GM19397 (cell line): ENCODE results near the gene TBX1.

Source experiments
- ATAC-seq: cut with Tn5 transposase; IDR thresholded peaks from one replicate; pipeline ENCODE4 v1.9.1; 2021; ENCODE audit warnings: mild to moderate bottlenecking, moderate library complexity; ENCODE audit not compliant: unreplicated experiment

TBX1 gene

DNA sequence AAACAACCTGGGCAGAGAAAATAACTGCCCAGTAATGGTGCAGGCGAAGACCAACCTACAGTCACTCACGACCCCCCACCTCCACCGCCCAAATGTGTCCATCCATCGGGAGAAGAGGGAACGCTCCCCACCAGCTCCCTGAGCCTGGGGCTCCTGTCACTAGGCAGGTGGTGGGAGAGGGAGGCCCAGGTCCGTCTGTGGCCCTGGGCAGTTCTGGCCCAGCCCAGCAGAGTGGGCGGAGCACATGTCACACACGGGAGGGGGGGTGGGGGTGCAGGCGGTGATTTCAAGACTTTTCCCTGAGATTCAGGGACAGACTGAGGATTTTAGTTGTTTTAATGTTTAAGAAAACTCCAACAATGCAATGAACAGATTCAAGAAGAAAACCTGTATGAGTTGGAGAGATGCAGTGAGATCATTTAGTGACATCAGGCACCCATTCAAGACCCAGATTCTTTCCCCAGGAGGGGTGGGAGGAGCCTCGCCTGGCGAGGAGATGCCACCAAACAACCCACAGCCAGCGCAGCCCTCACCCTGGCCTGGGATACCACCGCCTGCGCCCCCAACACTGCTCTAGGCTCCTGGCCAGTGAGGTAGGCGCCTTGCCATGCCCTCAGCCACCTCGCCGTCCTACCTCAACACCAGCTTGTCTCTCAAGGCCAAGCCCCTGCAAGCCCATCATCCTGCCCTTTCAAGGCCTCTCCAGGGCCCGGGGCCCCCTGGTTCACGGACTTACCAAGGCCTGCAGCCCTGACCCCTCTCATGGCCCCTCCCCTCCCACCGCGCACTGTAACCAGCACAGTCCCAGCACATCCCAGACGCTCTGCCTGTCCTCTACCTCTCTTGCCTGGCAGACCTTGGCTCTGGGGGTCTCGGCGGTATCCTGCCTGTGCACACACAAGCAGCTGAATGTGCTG is 36.8 kb downstream of the TBX1 start:
- ATAC-seq, result no peak

DNA sequence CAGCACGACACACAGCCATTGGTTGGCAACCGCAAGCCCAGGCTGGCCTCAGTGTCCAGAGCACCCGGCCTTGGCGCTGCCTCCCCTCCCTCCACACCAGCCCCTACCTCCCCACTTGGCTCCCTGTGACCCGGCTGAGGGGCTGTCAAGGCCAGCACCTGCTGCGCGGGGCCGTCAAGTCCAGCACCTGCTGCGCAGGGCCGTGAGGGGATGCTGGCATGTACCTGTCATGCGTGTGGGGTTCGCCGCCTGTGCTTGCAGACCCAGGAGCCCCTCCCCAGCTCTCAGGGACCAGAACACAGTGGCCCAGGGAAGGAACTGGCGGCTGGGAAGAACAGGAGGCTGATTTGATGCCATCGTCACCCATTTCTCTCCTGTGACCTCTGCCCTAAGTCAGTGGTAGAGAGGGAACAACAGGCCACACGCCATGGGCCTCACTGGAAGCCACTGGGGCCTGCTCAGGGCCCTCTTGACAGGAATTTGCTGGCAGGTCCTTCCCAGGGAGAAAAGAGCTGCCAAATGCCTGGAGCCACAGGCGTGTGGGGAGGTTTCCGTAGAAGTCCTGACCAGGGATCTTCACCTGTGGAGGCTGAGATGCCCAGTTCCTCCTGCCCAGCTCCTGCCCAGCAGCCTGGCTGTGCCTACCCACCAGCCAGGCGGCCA is 37.6 kb downstream of the TBX1 start:
- no peak for ATAC-seq

DNA sequence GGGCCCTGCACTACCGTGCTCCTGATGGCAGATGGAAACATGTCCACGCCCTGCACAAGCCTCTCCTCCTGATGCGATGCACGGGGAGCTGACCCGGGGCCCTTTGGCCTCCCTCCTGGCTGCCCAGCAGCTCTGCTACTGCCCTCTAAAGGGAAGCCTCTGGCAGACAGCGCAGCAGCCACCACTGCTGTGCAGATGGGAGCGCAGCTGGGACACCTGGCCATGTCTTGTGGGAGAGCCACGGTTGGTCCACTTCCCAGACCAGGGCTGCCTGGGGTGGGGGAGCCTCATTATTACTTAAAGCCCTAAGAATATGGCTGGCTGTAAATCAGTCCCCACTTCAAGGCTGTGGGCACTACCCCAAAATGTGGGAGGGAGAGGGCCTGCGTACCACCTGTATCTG is 38.3 kb downstream of the TBX1 start:
- ATAC-seq, result no peak

DNA sequence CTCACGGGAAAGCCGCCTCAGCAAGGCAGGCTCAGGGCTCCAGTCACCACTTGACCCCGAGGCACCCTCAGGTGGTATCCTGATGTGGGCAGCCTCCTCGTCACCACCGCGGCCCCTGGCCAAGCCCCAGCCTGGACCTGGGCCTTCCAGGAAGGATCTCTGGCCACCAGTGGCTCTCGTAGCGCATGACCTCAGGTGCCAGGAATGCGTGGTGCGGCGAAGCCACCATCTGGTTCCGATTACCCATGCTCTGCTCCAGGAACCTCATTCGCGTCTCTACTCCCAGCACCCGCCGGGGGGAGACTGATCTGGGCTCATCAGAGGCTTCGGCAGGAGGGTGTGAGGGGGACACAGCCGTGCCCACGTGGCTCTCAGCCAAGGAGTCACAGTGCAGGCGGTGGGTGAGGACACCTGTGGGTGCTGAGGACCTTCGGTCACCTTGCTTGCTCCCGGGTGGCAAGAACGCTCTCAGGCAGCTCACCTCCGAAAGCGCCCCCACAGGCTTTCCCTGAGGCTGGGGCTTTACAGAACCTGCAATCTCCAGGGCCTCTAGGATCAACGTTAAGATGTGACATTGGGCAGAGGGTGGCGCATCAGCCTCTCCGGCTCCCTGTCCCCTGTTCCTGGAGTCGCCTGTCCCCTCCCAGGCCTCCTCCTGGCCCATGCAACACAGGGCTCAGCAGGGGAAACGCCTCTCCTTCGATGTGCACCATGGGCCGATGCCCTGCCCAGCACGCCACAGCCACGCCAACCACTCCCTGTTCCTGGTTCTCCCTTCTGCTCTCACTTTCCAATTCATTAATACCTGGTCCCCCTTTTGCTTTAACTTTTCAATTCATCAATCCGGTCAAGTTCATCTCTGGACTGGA is 39.0 kb downstream of the TBX1 start:
- ATAC-seq, result no peak

DNA sequence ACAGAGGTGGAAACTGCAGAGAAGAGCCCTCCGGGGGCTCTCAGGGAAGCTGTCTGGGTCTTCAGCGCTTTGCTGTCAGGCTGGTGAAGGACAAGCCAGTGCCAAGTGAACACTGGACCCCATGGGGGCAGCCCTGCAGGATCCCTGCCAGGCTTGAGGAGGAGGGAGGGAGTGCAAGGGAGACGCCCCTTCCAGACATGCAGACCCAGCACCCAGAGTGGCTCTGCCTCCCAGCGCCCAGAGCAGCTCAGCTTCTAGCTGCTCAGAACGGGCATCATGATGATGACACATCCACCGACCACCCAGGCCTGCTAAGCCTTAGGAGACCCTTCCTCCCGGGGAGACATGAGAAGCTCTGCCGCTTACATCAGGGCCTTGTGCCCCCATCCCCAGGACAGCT is 39.7 kb downstream of the TBX1 start:
- no peak for ATAC-seq

DNA sequence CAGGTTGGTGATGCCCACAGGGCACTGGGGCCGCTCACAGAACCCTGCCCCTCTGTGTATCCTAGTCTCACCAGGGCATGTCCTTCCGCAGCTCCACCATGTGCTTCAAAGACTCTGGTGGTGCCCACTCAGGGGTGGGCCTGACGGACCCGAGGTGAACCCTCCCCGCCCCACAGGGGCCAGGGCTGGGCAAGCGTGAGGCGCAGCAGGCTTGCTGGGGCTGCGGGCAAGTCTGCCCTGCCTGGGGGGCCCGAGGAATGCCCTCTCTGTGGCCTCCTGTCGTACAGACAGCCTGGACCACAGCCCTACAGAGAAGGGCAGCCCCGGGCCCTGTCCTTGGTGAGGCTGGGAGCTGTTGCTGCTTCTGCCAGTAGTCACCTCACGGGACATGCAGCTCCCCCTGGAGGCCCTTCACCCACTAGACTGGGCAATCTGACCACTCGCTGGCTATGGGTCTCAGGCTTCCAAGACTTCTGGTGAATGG is 40.2 kb downstream of the TBX1 start:
- no peak for ATAC-seq

DNA sequence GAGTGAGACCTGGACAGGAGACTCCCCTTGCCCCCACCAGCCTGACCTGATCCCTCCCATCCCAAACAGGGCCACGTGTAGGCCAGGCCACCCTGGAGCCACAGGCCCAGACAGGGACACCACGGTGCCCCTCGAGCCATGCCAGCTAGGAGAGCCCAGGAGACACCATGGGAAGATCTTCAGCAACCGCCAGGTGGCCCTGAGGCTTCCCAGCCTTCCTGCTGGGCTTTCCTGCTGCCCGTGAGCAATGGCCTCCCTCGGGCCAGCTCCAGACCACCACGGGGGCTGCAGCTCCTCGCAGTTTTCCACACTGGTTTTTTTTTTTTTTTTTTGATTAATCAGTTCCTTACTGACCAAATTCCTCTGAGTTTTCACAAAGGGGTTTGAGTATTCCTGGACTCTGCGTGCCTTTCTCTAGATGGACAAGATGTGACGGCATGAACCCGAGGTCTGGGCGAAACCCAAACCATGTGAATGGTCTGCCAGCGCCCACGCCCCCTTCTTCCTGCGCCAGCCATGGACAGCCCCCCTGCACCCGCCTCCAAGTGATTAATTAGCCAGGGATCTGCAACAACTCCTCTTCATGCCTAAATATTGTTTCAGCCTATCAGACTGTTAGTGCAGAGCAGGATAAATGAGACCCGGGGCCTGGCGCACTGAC is 40.9 kb downstream of the TBX1 start:
- no peak for ATAC-seq

DNA sequence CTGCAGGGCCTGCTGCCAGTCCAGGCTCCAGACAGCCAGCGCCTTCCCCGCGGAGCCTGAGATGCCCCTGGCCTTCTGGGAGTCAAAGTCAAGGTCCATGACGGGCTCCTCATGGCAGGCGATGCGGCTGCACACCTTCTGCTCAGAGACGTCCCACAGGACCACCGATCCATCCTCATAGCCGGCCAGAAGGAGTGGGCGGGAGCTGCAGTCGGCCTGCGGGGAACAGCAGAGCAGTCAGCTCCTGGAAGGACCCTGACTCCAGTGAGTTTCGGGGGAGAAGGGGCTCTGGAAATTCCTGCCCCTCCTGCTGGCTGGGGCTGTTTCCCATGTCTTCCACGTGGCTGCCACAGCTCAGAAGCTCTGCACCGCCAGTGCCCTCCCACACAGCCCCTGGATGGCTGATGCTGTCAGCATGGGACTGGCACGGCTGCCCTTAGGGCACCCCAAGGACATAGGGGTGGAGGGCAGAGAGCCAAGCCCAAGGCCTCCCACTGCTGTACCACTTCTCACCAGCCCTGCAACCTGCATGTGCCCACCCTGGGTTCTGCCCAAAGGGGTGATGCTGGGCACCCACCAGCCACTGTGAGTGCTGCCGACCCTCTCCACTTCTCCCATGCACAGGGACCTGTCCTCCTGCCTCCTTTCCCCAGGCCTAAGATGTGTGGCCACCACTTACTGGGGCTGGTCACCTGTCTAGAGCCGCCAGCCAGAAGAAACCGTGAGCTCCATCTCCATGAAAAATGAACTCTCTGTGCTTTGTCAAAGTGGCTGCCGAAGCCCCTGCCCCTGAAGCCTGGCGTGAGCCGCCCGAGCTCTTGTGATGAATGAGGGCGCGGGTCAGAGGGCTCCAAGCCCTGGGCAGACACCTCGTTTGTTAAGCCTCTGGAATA is 41.7 kb downstream of the TBX1 start:
- no peak for ATAC-seq

DNA sequence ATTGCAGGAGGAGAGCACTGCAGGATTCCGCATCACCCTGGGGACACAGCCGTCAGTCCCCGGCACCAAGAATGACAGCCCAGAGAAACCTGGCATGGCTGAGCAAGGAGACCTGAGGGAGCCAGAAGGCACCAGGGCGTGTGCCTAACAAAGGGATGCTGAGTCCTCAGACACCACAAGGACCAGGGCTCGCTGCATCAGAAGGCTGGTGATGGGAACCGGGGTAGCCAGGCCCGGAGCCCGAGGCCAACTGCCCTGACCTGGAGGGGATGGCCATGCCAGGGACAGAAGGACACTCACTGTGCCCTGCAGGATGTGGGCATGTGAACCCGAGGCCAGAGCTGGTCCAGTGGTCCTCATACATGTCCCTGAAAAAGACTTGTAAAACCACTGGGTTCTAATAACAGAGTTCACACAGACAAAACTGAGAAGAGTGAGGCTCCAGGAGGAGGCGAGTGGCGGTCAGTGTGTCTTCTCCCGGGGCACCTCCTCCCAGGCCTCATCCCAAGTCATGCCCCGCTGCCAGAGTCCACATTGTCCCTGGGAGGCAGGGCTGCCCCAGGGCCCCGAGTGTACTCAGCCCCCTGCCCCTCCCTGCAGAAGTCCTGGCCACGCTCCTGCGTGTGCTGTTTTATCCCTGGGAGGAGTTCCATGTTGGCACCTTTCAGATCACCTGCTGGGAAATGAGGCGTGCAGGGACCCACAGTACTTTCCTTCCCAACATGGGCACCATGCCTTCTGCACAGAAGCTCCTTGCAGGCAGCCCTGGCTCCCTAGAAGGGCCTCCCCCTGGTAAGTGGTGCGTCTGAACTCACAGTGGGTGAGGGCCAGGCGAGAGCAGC is 42.5 kb downstream of the TBX1 start:
- ATAC-seq, result no peak

DNA sequence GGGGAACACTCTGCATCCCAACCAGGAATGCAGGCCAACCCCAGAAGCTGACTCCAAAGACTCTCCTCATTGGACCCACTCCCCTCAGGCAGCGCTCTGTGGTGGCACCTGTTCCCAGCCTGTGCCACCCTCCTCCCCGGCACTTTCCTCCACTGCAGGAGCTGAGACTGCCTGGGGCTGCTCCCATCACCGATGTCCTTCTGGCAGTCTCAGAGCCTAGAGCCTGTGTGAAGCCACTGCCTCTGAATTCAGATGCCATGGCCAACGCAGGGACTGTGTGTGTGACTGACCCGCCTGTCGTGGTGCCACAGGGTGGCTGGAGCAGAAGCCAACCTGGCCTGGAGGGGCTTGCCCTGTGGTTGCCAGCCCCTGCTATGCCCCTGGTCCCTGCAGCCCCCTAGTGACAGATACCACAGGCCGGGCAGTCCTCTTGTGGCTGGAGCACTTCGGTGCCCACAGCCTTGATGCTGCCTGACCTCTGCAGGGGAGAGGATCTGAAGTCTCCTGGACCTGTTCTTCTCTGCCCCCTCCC is 43.2 kb downstream of the TBX1 start:
- no peak for ATAC-seq

DNA sequence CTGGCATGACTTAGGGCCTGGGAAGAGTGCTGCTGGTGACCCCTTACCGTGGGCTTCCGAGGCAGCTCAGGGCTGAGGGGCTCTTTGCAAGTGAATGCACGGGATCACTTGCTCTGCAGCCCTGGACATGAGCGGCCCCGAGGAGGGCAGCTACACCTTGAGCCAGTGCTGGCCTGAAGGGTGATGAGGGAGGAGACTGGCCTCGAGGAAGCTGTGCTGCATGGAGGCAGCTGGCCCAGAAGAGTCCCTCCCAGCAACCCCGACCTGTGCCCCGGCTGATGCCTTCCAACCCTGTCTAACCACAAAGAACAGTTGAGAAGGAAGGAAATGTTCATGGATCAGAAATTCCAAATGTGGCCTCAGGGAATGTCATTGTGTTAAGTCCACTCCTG is 45.2 kb downstream of the TBX1 start:
- no peak for ATAC-seq

DNA sequence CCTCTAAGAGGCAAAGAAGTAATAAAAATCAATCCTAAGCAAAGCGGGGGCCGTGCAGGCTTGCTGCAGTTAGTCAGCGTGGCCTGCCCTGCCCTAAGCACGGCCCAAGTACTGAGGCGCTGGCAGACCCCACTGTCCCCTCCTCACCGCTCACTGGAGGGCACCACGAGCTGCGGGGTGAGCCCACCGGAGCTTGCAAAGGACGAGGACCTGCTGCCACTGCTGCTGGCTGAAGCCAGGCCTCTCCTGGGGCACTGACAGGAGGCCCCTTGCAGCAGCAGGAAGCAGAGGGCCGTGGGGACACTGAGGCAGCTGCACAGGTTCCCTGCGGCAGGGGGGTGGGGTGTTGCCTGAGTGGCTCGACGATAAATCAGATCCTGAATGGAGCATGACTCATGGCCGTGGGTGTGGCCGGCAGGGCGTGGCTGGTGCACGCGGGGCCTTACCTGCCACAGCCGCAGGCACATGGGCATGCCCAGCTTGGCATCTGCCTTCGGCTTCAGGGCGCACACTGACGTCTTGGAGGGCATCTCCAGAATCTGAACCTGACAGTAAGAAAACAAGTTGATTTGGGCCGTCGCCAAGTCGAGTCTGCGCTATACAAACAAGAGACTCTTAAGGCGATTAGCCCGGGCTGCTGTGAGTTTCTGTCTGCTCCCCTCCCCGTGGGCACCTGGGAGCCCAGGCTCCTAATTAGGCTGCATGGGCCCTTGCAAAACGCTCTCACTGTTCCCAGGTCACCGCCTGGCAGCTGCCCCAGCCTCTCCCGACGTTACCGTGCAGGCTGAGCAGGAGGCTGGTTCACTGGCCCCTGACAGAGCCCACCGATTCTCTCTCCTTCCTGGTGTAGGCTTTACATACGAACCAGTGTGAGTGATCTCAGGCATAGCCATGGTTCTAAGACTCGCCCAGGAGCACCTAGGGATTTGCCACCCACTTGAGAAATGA is 45.9 kb downstream of the TBX1 start:
- no peak for ATAC-seq

DNA sequence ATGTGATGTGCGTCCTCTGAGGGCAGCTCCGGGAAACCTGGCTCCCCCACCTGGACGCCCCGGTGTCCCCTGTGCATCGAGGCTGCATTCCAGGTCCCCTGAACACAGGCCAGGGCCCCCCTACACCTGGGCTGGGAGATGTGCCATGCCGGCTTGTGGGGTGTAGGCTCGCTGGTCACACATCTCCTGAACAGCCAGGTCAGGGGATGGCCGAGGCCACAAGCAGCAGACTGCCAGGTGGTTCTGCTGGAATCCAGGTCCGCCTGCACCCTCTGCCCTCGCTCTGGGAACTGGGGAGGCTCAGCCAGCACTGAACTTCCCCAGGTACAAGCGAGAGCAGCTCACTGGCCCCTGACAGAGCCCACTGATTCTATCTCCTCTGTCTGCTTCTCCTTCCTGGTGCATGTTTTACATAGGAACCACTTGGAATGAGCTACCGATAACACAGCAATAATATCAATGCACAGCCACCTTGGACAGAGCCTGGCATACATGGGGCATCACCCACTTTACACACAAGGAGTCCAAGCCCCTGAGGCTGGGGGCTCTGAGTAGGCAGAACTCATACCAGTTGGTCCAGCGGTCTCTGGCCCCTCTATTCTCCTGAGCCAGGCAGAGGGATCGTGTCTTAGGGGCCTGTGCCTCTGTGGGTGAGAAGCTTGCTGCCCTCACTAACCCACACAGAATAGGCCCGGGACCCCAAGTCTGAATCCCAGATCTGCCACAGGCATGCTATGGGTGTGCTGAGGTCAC is 46.8 kb downstream of the TBX1 start:
- no peak for ATAC-seq

DNA sequence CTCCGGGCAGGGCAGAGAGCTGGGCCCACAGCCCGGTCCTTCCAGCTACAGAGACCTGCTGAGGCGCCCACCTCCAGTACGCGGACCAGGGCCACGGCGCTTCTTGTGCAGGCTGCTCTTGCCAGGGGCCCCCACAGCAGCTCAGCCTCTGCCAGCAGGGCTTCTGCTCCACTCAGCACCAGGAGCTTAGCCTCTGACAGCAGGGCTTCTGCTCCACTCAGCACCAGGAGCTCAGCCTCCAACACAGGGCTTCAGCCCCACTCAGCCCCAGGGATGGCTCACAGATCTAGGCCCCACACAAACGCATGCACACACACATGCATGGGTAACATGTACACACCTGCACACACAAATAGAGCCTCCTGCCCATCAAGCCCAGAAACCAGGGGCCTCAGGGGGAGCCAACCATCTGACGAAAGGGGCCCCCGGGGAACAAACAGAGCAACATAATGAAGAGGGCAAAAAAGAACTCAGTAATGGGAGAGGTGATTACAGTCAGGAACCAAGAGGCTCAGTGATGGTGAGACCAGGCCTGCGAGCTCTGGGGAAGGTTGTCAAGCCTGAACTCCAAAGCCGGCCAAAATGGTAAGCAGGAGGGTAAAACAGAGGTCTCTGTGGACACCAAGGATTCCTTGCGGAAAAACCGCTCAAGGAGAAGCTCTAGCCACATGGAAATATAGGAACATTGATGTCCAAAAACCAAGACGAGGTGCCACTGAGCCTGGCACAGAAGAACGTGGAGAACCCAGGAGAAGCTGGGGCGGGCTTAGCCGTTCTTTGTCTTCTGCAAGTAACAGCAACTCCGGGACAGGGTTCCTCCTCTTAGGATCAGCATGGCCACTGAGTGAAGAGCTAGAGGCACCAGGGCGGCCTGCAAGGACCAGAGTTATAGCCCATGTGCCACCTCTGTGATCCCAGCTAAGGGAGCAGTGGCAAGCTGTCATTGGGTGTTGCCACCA is 47.6 kb downstream of the TBX1 start:
- no peak for ATAC-seq

DNA sequence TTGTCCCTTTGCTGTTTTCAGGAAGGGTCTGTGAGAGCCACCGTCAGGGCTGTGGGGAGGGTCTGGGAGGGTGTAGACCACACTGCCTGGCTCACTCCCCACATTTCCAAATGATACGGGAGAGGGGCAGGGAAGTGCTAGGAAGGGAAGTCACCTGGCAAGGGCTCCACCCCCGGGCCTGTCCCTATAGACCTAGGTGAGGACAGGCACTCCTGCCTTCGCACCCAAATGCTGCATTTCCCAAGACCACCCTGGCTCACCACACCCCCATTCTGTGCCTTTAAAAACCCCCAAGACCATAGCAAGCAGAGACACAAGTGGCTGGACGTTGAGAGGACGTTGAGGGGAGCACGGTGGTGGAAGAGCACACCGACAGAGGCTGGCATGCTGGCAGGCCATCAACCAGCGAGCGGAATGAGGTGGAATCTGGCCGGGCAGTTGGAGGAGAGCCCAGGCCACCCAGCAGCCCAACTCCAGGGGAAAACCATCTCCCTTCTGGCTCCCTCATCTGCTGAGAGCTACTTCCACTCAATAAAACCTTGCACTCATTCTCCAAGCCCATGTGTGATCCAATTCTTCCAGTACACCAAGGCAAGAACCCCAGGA is 48.4 kb downstream of the TBX1 start:
- no peak for ATAC-seq
